Neural cell (in vitro differentiated cells): Measurements from ENCODE around the gene CNTNAP2.

Experiments used
- EZH2 ChIP-seq: fragments of 200-600, 300-800 bp; shearing (Covaris generic), sonication (generic); IDR thresholded peaks from 2 replicates; pipeline ENCODE4 v1.6.1; 2014; ENCODE audit warnings: antibody characterized with exemption, low read length, borderline replicate concordance, mild to moderate bottlenecking; ENCODE audit not compliant: insufficient read depth, poor library complexity, severe bottlenecking
- MXI1 ChIP-seq: fragments of 450-650 bp; conservative IDR thresholded peaks from 2 replicates; pipeline ENCODE4 v1.6.1; 2014; ENCODE audit warnings: antibody characterized with exemption, mild to moderate bottlenecking; ENCODE audit not compliant: poor library complexity, severe bottlenecking
- POLR2AphosphoS5 ChIP-seq: IDR thresholded peaks from 2 replicates; pipeline ENCODE4 v1.6.1; 2012
- RAD21 ChIP-seq: fragments of 450-650 bp; conservative IDR thresholded peaks from 2 replicates; pipeline ENCODE4 v1.6.1; 2014; ENCODE audit warnings: antibody characterized with exemption, mild to moderate bottlenecking, moderate library complexity
- SMC3 ChIP-seq: fragments of 450-650 bp; conservative IDR thresholded peaks from 2 replicates; pipeline ENCODE4 v1.6.1; 2014; ENCODE audit warnings: antibody characterized with exemption, mild to moderate bottlenecking, moderate library complexity; ENCODE audit not compliant: poor library complexity
- TF ChIP-seq, protein P1 (sequence below): fragments of 450-650 bp; IDR thresholded peaks from 2 replicates; pipeline ENCODE4 v1.5.1; 2014; ENCODE audit warnings: antibody characterized with exemption, mild to moderate bottlenecking, moderate library complexity; ENCODE audit not compliant: poor library complexity, severe bottlenecking
- TF ChIP-seq, protein P2 (sequence below): IDR thresholded peaks from 2 replicates; pipeline ENCODE4 v1.6.1; 2012; ENCODE audit warnings: borderline replicate concordance

GRCh38 chr7:147810269-147810668 is 1693.7 kb downstream of the CNTNAP2 start:
- TF ChIP-seq, protein P1, sequence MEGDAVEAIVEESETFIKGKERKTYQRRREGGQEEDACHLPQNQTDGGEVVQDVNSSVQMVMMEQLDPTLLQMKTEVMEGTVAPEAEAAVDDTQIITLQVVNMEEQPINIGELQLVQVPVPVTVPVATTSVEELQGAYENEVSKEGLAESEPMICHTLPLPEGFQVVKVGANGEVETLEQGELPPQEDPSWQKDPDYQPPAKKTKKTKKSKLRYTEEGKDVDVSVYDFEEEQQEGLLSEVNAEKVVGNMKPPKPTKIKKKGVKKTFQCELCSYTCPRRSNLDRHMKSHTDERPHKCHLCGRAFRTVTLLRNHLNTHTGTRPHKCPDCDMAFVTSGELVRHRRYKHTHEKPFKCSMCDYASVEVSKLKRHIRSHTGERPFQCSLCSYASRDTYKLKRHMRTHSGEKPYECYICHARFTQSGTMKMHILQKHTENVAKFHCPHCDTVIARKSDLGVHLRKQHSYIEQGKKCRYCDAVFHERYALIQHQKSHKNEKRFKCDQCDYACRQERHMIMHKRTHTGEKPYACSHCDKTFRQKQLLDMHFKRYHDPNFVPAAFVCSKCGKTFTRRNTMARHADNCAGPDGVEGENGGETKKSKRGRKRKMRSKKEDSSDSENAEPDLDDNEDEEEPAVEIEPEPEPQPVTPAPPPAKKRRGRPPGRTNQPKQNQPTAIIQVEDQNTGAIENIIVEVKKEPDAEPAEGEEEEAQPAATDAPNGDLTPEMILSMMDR: no peak
- TF ChIP-seq, protein P2, sequence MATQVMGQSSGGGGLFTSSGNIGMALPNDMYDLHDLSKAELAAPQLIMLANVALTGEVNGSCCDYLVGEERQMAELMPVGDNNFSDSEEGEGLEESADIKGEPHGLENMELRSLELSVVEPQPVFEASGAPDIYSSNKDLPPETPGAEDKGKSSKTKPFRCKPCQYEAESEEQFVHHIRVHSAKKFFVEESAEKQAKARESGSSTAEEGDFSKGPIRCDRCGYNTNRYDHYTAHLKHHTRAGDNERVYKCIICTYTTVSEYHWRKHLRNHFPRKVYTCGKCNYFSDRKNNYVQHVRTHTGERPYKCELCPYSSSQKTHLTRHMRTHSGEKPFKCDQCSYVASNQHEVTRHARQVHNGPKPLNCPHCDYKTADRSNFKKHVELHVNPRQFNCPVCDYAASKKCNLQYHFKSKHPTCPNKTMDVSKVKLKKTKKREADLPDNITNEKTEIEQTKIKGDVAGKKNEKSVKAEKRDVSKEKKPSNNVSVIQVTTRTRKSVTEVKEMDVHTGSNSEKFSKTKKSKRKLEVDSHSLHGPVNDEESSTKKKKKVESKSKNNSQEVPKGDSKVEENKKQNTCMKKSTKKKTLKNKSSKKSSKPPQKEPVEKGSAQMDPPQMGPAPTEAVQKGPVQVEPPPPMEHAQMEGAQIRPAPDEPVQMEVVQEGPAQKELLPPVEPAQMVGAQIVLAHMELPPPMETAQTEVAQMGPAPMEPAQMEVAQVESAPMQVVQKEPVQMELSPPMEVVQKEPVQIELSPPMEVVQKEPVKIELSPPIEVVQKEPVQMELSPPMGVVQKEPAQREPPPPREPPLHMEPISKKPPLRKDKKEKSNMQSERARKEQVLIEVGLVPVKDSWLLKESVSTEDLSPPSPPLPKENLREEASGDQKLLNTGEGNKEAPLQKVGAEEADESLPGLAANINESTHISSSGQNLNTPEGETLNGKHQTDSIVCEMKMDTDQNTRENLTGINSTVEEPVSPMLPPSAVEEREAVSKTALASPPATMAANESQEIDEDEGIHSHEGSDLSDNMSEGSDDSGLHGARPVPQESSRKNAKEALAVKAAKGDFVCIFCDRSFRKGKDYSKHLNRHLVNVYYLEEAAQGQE: no peak
- TF ChIP-seq POLR2AphosphoS5 (no peak), RAD21 (no peak), MXI1 (no peak), EZH2 (no peak), SMC3 (no peak)
